Fibroblast of mammary gland (primary cell): ENCODE data around the gene VEZF1.

ENCODE experiments used
- DNase-seq: peaks from one replicate; pipeline ENCODE4 v3.0.0-alpha.2; 2010; ENCODE audit warnings: low read depth
- H3K4me3 ChIP-seq: 2 replicates; pipeline ENCODE4 v1.5.1; 2011; ENCODE audit warnings: low read depth, mild to moderate bottlenecking, low read length, moderate library complexity; ENCODE audit not compliant: control insufficient read depth
- TF ChIP-seq, protein P1 (sequence below): conservative IDR thresholded peaks from 2 replicates; pipeline ENCODE4 v1.5.1; 2011; ENCODE audit warnings: low read depth, low read length, inconsistent platforms; ENCODE audit not compliant: control insufficient read depth, insufficient read depth

The VEZF1 gene, protein sequence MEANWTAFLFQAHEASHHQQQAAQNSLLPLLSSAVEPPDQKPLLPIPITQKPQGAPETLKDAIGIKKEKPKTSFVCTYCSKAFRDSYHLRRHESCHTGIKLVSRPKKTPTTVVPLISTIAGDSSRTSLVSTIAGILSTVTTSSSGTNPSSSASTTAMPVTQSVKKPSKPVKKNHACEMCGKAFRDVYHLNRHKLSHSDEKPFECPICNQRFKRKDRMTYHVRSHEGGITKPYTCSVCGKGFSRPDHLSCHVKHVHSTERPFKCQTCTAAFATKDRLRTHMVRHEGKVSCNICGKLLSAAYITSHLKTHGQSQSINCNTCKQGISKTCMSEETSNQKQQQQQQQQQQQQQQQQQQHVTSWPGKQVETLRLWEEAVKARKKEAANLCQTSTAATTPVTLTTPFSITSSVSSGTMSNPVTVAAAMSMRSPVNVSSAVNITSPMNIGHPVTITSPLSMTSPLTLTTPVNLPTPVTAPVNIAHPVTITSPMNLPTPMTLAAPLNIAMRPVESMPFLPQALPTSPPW

DNA sequence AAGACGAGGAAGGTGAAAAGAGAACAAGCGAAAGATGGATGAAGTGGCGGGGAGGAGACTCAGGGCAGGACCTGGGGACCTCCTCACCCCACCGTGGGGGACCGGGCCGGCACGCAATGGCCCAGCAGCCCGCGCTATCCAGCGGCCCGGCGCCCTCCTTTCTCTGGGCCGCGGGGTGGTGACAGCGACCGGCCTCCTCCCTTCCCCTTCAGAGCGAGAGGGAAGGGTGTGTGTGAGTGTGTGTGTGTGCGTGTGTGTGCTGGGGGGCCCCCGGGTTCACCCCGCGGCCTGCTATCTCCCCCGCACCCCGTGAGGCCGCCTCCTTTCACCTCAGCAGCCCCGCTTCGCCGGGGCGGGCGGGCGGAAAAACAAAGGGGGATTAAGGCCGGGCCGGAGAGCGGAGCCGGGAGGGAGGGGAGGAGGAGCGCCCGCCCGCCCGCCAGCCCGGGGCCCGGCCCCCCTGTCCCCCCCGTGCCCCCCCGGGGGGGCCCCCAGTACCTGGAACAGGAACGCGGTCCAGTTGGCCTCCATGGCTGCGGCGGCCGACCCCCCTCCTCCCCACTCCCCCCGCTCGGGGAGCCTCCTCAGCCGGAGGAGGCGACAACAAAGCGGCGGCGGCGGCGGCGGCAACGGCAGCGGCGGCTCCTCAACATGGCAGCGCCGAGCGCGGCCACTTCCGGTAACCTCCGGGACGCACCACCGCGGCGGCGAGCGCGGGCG lies at the start of gene VEZF1:
Gene VEZF1, minus strand, starts transcription at position 674 of the 720 bp plus-strand sequence. Its CDS starts 143 bp downstream, at position 531.
- peak; percentile 44 for DNase-seq
- peak within 1 kb of the TSS; percentile 77 for H3K4me3 ChIP-seq
- TF ChIP-seq, protein P1, sequence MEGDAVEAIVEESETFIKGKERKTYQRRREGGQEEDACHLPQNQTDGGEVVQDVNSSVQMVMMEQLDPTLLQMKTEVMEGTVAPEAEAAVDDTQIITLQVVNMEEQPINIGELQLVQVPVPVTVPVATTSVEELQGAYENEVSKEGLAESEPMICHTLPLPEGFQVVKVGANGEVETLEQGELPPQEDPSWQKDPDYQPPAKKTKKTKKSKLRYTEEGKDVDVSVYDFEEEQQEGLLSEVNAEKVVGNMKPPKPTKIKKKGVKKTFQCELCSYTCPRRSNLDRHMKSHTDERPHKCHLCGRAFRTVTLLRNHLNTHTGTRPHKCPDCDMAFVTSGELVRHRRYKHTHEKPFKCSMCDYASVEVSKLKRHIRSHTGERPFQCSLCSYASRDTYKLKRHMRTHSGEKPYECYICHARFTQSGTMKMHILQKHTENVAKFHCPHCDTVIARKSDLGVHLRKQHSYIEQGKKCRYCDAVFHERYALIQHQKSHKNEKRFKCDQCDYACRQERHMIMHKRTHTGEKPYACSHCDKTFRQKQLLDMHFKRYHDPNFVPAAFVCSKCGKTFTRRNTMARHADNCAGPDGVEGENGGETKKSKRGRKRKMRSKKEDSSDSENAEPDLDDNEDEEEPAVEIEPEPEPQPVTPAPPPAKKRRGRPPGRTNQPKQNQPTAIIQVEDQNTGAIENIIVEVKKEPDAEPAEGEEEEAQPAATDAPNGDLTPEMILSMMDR, result no peak

DNA sequence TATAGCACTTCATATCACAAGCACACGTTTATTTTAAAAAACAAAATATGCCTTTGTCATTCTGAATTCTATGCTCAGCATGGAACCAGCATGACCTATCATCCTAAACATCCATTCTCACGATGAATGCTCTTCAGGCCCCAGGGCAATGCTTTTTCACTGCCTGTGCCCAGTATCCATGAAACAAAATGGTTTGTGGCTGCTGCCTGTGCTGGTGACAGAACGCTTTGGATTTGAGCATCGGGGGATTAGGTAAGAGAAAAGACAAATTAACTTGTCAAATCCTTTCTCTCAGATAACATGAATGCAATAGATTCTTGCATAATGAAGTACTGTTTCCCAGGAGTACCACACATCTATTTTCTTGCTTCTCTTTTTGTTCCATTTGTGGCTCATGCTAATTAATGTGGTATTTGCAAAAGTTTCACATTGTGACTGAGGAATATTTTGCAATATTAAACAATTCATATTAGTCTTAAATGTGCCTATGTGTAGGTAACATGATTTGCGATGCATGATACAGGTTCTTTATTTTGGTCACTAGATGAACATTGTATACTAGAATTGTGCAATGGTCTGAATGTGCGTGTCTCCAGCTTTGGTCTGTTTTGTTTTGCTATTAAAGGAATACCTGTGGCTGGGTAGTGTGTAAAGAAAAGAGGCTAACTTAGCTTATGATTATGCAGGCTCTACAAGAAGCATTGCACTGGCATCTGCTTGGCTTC lies 44.8 kb upstream of the VEZF1 start:
- H3K4me3 ChIP-seq, result no peak overlapping the region
- TF ChIP-seq, protein P1, result no peak
- DNase-seq, result no peak

DNA sequence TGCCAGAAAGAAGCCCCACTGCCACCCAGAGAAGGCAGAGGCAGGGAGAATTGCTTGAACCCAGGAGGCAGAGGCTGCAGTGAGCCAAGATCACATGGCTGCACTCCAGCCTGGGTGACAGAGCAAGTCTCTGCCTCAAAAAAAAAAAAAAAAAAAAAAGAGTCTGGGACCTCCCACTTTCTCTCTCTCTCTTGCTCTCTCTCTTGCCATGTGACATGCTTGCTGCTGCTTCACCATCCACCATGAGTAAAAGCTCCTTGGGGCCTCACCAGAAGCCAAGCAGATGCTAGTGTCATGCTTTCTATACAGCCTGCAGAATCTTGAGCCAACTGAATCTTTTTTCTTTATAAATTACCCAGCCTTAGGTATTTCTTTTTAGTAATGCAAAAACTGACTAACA lies 40.5 kb upstream of the VEZF1 start:
- DNase-seq, result no peak
- TF ChIP-seq, protein P1, result no peak
- no peak overlapping the region for H3K4me3 ChIP-seq

DNA sequence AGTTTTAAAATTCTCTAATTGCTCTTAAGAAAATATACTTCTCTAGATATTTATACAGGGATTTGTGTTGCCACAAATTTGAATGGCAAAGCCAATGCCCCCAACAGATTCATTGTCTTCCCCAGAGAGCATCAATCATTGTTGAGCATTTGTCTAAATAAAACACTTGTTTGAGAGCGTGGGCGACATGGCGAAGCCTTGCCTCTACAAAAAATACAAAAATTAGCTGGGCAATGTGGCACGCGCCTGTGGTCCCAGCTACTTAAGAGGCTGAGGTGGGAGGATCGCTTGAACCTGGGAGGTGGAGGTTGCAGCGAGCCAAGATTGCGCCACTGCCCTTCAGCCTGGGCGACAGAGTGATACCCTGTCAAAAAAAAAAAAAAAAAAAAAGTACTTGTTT lies 32.3 kb upstream of the VEZF1 start:
- DNase-seq, result no peak
- H3K4me3 ChIP-seq, result no peak overlapping the region
- TF ChIP-seq, protein P1, result no peak

DNA sequence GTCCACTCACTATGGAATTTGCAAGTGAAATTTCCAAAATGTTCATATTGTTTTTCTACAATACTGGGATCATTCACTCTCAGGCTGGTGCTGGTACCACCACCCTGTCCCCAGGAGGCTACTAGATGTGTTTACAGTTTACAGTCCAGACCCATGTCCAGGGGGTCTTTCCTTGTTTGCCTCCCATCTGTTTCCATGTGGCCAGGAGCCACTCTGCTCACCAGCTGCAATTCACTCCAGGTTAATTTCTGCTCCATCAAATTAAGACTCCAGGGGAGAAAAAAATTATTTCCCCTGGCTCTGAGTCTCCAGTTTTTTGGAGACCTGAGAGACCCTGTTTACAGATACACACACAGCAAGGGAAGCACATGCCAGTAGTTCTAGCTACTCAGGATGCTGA lies 31.5 kb upstream of the VEZF1 start:
- H3K4me3 ChIP-seq, result no peak overlapping the region
- DNase-seq, result no peak
- TF ChIP-seq, protein P1, result no peak

DNA sequence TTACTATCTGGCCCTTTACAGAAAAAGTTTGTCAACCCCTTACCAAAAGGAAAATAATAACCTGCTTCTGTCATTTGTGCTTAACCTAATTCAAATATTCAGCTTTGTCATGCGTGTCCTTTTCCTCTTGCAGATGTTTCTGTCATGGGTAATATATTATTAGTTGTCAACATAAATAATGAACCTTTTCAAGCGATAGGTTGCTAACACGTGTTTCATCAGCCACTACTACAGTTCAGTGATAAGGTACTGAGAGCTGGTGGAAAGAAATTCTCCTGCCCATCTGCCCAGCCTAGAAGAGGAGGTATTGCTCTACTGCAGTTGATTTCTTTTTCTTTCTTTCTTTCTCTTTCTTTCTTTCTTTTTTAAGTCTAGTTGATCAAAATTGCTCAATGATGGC lies 31.0 kb upstream of the VEZF1 start:
- TF ChIP-seq, protein P1, result no peak
- DNase-seq, result no peak
- H3K4me3 ChIP-seq, result no peak overlapping the region
